GM18907 (cell line): ENCODE measurements around the gene USP14.

Source experiments
- ATAC-seq: cut with Tn5 transposase; IDR thresholded peaks from one replicate; pipeline ENCODE4 v1.9.1; 2021; ENCODE audit warnings: mild to moderate bottlenecking, moderate library complexity; ENCODE audit not compliant: unreplicated experiment

USP14 gene

DNA sequence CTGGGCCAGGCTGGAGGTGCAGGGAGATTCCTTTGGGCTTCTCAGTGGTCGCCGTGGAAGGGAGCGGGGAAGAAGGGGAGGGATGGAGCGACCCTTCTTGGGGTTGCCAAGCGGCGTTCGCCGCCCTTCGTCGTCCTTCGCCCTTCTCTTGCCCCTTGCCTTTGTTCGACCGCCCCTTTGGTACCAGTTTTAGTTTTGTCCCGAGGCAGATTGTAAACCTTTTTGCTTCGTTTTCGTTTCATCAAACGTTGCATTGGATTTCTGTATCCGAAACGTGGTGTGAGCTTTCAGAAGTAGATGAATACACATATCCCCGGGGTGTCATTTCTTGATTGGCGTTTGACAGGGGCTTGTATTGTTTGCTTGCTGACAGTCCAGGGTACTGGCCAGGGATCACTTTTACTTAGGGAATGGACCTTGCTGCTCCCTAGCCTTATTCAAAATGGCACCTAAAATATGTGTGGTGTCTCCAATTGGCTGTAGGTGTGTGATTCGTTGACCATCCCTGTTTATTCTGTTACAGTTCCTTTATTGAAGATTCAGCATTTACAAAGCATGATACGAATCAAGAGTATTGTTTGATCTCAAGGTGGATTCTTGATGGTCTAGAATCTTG, 788 bp downstream of the USP14 start:
- ATAC-seq: no peak

GRCh38 chr18:159933-160332, 1.6 kb downstream of the USP14 start:
- ATAC-seq: no peak

DNA sequence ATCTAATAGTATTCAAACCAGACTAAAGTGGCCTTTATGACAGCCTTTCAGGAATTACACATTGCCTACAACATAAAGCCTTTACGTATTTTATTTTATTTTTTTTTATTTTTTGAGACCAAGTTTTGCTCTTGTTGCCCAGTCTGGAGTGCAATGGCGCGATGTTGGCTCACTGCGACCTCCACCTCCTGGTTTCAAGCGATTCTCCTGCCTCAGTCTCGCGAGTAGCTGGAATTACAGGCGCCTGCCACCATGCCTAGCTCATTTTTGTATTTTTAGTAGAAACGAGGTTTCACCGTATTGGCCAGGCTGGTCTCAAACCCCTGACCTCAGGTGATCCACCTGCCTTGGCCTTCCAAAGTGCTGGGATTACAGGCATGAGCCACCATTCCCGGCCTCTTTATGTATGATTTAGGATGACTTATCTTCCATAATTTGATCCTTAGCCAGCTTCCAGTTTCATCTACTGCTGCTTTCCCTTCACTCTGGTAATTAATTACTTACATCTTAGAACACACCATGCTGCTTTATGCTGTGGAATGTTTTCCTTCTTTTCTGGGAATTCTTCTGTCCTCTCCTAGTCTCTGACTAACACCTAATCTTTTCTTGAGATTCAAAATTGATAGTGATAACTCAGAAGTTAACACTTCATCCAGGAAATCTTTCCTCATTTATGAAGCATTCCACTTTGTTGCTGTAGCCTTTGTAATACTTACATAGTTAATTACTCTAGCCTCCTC, 2.6 kb downstream of the USP14 start:
- no peak for ATAC-seq

GRCh38 chr18:172361-172760, 14.0 kb downstream of the USP14 start:
- ATAC-seq: no peak

GRCh38 chr18:179499-179898, 21.1 kb downstream of the USP14 start:
- no peak for ATAC-seq

- ATAC-seq: no peak
These were observed 23.4 kb downstream of the USP14 start for GRCh38 chr18:181711-182110.

GRCh38 chr18:183769-184168, 25.4 kb downstream of the USP14 start:
- ATAC-seq: no peak

GRCh38 chr18:189254-189653, 30.9 kb downstream of the USP14 start:
- ATAC-seq: no peak

DNA sequence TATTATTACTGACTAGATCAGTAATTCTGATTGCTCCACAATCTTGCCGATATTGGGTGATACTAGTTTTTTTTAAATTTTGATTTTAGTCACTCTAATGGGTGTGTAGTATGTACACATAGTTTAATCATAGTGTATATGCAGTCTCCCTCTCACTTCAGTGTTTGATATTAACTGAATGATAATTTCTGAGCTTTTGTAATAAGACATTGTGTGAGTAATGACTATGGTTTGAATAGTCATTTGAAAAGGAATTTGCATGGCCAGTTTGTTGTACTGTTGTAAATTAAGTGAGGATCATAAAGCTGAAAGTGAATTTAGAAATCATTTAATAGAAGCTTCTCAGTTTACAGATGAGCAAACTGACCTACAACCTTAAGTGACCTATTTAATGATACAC, 33.4 kb downstream of the USP14 start:
- ATAC-seq: no peak

- ATAC-seq: no peak
These were observed 34.4 kb downstream of the USP14 start for GRCh38 chr18:192801-193200.

DNA sequence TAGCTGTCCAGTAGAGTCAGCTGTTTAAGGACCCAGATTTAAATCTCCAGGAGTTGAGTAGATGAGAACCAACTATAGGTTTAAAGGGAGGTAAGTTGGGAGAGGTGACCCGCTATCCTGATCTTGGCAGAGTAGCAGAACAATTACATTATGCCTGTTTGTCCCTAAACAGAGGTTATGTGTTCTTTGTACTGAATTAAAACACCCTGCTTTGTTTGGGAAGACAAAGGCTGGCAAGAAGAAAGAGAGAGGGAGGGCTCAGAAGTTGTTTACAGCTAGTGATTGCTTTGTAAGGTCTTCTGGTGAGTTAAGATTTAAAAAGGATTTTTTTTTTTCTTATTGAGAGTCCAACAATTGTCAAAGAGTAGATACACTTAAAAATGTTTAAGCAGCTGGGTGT, 37.3 kb downstream of the USP14 start:
- no peak for ATAC-seq

- no peak for ATAC-seq
These were observed 40.9 kb downstream of the USP14 start for GRCh38 chr18:199214-199613.

GRCh38 chr18:199768-200167, 41.4 kb downstream of the USP14 start:
- no peak for ATAC-seq

DNA sequence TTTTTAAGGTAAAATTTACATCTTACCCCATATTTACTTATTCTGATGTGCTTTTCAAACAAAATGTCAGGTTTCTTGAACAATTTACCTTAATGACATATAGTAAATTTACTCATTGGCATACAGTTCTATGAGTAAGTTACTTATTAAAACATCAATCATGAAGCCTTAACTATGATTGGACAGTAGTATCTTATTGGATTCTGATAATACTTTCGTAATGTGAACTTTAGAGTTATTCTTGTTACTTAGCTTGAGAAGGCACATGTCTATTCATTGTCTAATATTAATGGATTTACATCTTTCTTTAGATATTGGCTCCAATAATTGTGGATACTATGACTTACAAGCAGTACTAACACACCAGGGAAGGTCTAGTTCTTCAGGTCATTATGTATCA, 51.7 kb downstream of the USP14 start:
- ATAC-seq: no peak

GRCh38 chr18:210733-211132, 52.4 kb downstream of the USP14 start:
- ATAC-seq: no peak

- ATAC-seq: no peak
These were observed 53.2 kb downstream of the USP14 start for GRCh38 chr18:211582-211981.

GRCh38 chr18:212780-213179, 54.4 kb downstream of the USP14 start:
- no peak for ATAC-seq

DNA sequence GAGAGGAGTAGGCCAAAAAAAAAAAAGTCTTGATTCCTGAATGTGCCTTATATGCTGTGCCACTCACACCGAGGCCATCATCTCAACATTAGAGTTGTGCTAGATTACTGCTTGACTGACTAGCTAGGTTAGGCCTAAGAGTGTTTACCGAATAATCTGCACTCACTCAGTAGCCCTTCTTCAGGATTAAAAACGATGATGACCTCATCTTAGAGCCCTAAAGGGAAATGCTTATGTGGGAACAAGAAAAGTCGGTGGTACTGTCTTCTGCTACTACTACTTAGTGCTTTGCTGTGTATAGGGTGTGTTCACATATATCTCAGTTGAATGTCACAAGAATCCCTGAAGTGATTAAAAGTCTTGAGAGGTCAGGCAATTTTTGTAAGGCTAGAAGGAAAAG, 55.1 kb downstream of the USP14 start:
- ATAC-seq: no peak

- no peak for ATAC-seq
These were observed 55.6 kb downstream of the USP14 start for GRCh38 chr18:213966-214365.

DNA sequence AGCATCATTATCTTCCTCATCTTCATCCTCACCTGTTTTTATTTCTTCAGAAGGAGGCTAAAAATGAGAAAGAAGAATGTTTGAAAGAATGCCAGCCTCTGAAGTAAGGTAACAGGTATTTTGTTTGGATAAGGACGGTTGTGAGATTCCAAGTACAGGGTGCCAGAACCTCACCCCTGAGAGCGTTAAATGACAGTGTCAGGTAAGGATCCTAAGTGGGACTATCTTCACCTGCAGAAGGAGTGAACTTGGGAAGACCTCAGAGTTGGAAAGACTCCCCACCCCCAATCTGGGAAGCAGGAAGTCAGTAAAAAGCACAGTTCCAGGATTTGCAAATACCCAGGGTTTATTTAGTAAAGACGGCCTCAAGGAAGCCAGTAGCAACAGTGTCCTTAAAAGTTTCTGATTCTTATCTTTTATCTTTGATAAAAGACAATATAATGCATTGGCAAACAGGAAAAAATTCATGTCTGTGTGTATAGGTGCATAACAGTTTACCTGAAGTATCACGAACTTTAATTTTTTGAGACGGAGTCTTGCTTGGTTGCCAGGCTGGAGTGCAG, 57.2 kb downstream of the USP14 start:
- ATAC-seq: no peak

DNA sequence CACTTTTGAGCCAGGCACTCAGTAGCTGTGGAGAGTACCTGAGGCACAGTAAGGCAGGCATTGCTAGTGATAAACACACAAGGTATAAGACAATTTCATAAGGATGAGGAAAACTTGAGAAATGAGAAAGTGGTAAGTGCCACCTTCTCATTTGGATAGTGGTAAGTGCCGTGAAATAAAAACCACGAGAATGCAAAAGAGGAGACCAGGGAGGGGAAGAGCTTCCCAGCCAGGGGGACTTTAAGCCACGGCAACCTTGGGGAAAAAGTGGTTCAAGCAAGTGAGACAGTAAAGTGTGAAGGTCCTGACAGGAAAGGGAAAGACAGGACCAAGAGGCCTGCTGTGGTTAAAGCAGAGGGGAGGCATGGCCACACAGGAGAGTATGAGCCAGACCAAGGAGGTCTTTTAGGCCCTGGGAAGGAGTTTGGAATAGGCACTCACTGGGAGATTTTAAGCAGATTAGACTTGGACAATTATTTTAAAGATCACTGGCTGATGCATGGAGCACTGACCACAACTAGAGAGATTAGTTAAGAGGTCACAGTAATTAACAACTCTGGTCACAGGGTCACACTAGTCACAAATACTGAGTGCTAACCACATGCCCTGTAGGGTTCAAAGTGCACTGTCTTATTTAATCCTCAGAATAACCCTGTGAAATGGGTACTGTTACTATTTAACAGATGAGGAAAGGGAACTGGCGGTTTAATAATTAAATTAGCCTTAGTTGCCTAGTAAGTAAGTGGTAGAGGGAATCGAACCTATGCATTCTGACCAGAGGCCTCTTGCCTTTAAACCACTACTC, 59.4 kb downstream of the USP14 start:
- ATAC-seq: no peak

DNA sequence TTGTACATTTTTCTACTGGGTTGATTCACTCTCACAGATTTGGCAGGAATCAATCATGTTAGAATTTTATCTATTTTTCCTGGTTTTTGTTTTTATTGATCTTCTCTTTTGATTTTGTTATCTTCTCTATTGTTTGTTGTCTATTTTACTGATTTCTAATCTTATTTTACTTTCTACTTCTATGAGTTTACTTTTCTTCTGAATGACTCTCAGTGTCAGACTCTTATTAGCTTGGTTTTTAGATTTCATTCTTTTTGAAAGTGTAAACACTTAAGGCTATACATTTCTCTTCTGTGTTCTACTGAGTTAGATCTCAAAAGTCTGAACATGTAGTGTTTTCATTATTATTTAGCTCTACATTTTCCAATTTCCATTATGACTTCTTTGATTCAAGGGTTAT, 62.4 kb downstream of the USP14 start:
- ATAC-seq: no peak
